NCI-H146 treated with DMSO at 0.1 percent for 48 hours (cell line): ENCODE data around the gene SKI.
"Not testable (repeated sequence)": the region's sequence is repeated elsewhere in the genome, so short reads cannot be mapped to it uniquely, and the experiment has no call there.

Source experiments
- DNase-seq: peaks from one replicate; lab custom pipeline; 2025; ENCODE audit not compliant: unreplicated experiment; lab: John Stamatoyannopoulos, UW

The SKI gene

GRCh38 chr1:2259668-2260402, 31.7 kb downstream of the SKI start:
- no peak for DNase-seq

GRCh38 chr1:2260470-2260869, 32.4 kb downstream of the SKI start:
- not testable (repeated sequence) for DNase-seq

- no peak for DNase-seq
These were observed 32.8 kb downstream of the SKI start for GRCh38 chr1:2260917-2261316.

GRCh38 chr1:2261476-2262395, 33.6 kb downstream of the SKI start:
- DNase-seq, result not testable (repeated sequence)

GRCh38 chr1:2266301-2266975, 38.3 kb downstream of the SKI start:
- no peak for DNase-seq

GRCh38 chr1:2267051-2267830, 39.1 kb downstream of the SKI start:
- no peak for DNase-seq

- no peak for DNase-seq
These were observed 39.7 kb downstream of the SKI start for GRCh38 chr1:2267862-2268261.

- DNase-seq, result no peak
These were observed 40.4 kb downstream of the SKI start for GRCh38 chr1:2268285-2269056.

GRCh38 chr1:2269193-2269921, 41.2 kb downstream of the SKI start:
- no peak for DNase-seq

- DNase-seq, result no peak
These were observed 41.8 kb downstream of the SKI start for GRCh38 chr1:2269922-2270259.

- no peak for DNase-seq
These were observed 42.4 kb downstream of the SKI start for GRCh38 chr1:2270260-2271100.

GRCh38 chr1:2271211-2271721, 43.1 kb downstream of the SKI start:
- no peak for DNase-seq

- no peak for DNase-seq
These were observed 43.9 kb downstream of the SKI start for GRCh38 chr1:2271841-2272655.

GRCh38 chr1:2272686-2273400, 44.7 kb downstream of the SKI start:
- DNase-seq, result no peak

- no peak for DNase-seq
These were observed 45.4 kb downstream of the SKI start for GRCh38 chr1:2273401-2274090.

GRCh38 chr1:2274231-2274928, 46.3 kb downstream of the SKI start:
- DNase-seq, result no peak
